ENCODE results near the gene ARHGAP12. TPM values are rescaled to one million over a fixed set of nuclear protein-coding genes. Genes with fewer than 3 reads are reported as not detected.

ARHGAP12 gene
- total RNA-seq, 6 experiments from 2014 or later, result 16.0 to 18.9 (median 17.9) TPM

GRCh38 chr10:31822616-31823318 is 105.9 kb downstream of the ARHGAP12 start:
- H3K27me3 Mint-ChIP-seq (ENCODE audit: insufficient read depth), result no peaks in the 10 kb centered on the region; the same call in 1 of the 2 replicates
- H3K4me1 Mint-ChIP-seq (ENCODE audit: low read depth), result peaks cover 30% of the 10 kb centered on the region
- no peak for TF ChIP-seq CTCF (IDR thresholded peaks at IDR 0.05)
- no peaks in the 10 kb centered on the region for H3K9me3 Mint-ChIP-seq
- peaks cover 6% of the 10 kb centered on the region for H3K36me3 Mint-ChIP-seq (ENCODE audit: low read depth)
- H3K4me3 Mint-ChIP-seq, result no peak overlapping the region
- DNase-seq, result no peak
- H3K27ac Mint-ChIP-seq, result no peak overlapping the region

- H3K4me1 Mint-ChIP-seq (ENCODE audit: low read depth), result peaks cover 36% of the 10 kb centered on the region
- peaks cover 6% of the 10 kb centered on the region for H3K36me3 Mint-ChIP-seq (ENCODE audit: low read depth)
- no peaks in the 10 kb centered on the region for H3K9me3 Mint-ChIP-seq
- no peak for TF ChIP-seq CTCF (IDR thresholded peaks at IDR 0.05)
- no peaks in the 10 kb centered on the region; the same call in 1 of the 2 replicates for H3K27me3 Mint-ChIP-seq (ENCODE audit: insufficient read depth)
- DNase-seq, result no peak
- H3K4me3 Mint-ChIP-seq, result no peak overlapping the region
- H3K27ac Mint-ChIP-seq, result no peak overlapping the region
These were observed 106.5 kb downstream of the ARHGAP12 start for GRCh38 chr10:31822150-31822549.

- H3K27me3 Mint-ChIP-seq (ENCODE audit: insufficient read depth), result no peaks in the 10 kb centered on the region; the same call in 1 of the 2 replicates
- peaks cover 49% of the 10 kb centered on the region for H3K4me1 Mint-ChIP-seq (ENCODE audit: low read depth)
- no peak for TF ChIP-seq CTCF (IDR thresholded peaks at IDR 0.05)
- H3K4me3 Mint-ChIP-seq, result no peak overlapping the region
- no peaks in the 10 kb centered on the region for H3K9me3 Mint-ChIP-seq
- peaks cover 6% of the 10 kb centered on the region for H3K36me3 Mint-ChIP-seq (ENCODE audit: low read depth)
- no peak for DNase-seq
- H3K27ac Mint-ChIP-seq, result no peak overlapping the region
These were observed 107.8 kb downstream of the ARHGAP12 start for GRCh38 chr10:31820778-31821369.

- Mint-ChIP-seq H3K9me3 (no peaks in the 10 kb centered on the region), H3K4me1 (ENCODE audit: low read depth) (peaks cover 51% of the 10 kb centered on the region), H3K27ac (no peak overlapping the region), H3K4me3 (no peak overlapping the region), H3K27me3 (ENCODE audit: insufficient read depth) (no peaks in the 10 kb centered on the region; the same call in 1 of the 2 replicates), H3K36me3 (ENCODE audit: low read depth) (peaks cover 6% of the 10 kb centered on the region)
- no peak for DNase-seq
- 0 out of 2 replicates have a peak, but pooled peaks have one; percentile 21 for TF ChIP-seq CTCF (IDR thresholded peaks at IDR 0.05)
These were observed 108.5 kb downstream of the ARHGAP12 start for GRCh38 chr10:31820096-31820495.

- peak overlapping the region; percentile 68 for H3K27ac Mint-ChIP-seq
- no peaks in the 10 kb centered on the region; the same call in 1 of the 2 replicates for H3K27me3 Mint-ChIP-seq (ENCODE audit: insufficient read depth)
- H3K4me3 Mint-ChIP-seq, result peak overlapping the region; percentile 24; the same call in 1 of the 2 replicates
- peaks cover 8% of the 10 kb centered on the region for H3K36me3 Mint-ChIP-seq (ENCODE audit: low read depth)
- TF ChIP-seq CTCF (IDR thresholded peaks at IDR 0.05), result no peak
- no peak for DNase-seq
- H3K4me1 Mint-ChIP-seq (ENCODE audit: low read depth), result peaks cover 51% of the 10 kb centered on the region
- H3K9me3 Mint-ChIP-seq, result no peaks in the 10 kb centered on the region
These were observed 109.2 kb downstream of the ARHGAP12 start for GRCh38 chr10:31819391-31819820.
